Fibroblast of mammary gland (primary cell): ENCODE measurements around the gene HIPK4.

ENCODE experiments used
- DNase-seq: peaks from one replicate; pipeline ENCODE4 v3.0.0-alpha.2; 2010; ENCODE audit warnings: low read depth
- H3K4me3 ChIP-seq: 2 replicates; pipeline ENCODE4 v1.5.1; 2011; ENCODE audit warnings: low read depth, mild to moderate bottlenecking, low read length, moderate library complexity; ENCODE audit not compliant: control insufficient read depth
- TF ChIP-seq, protein P1 (sequence below): conservative IDR thresholded peaks from 2 replicates; pipeline ENCODE4 v1.5.1; 2011; ENCODE audit warnings: low read depth, low read length, inconsistent platforms; ENCODE audit not compliant: control insufficient read depth, insufficient read depth

The HIPK4 gene

GRCh38 chr19:40365613-40366401, 24.2 kb downstream of the HIPK4 start:
- TF ChIP-seq, protein P1, sequence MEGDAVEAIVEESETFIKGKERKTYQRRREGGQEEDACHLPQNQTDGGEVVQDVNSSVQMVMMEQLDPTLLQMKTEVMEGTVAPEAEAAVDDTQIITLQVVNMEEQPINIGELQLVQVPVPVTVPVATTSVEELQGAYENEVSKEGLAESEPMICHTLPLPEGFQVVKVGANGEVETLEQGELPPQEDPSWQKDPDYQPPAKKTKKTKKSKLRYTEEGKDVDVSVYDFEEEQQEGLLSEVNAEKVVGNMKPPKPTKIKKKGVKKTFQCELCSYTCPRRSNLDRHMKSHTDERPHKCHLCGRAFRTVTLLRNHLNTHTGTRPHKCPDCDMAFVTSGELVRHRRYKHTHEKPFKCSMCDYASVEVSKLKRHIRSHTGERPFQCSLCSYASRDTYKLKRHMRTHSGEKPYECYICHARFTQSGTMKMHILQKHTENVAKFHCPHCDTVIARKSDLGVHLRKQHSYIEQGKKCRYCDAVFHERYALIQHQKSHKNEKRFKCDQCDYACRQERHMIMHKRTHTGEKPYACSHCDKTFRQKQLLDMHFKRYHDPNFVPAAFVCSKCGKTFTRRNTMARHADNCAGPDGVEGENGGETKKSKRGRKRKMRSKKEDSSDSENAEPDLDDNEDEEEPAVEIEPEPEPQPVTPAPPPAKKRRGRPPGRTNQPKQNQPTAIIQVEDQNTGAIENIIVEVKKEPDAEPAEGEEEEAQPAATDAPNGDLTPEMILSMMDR = no peak
- peak; percentile 28 for DNase-seq
- peak overlapping the region; percentile 46 for H3K4me3 ChIP-seq

GRCh38 chr19:40365010-40365409, 25.0 kb downstream of the HIPK4 start:
- DNase-seq = no peak
- TF ChIP-seq, protein P1 = no peak
- H3K4me3 ChIP-seq = no peak overlapping the region

GRCh38 chr19:40363069-40363468, 26.9 kb downstream of the HIPK4 start:
- TF ChIP-seq, protein P1 = no peak
- no peak overlapping the region for H3K4me3 ChIP-seq
- no peak for DNase-seq

DNA sequence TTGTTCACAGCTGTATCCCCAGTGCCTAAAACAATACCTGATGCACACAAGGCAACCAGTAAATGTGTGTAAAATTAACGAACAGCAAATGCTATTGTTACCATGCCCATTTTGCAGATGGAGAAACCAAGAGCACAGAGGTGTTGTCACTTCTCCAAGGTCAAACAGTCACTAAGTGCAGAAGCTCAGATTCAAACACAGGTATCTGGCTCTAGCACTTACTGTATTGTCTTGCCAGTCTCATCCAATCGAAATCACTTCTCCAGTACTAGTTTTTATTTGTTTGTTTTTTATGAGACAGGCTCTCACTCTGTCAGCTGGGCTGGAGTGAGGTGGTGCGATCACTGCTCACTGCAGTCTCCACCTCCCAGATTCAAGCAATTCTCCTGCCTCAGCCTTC, 27.8 kb downstream of the HIPK4 start:
- no peak overlapping the region for H3K4me3 ChIP-seq
- no peak for DNase-seq
- TF ChIP-seq, protein P1 = no peak

DNA sequence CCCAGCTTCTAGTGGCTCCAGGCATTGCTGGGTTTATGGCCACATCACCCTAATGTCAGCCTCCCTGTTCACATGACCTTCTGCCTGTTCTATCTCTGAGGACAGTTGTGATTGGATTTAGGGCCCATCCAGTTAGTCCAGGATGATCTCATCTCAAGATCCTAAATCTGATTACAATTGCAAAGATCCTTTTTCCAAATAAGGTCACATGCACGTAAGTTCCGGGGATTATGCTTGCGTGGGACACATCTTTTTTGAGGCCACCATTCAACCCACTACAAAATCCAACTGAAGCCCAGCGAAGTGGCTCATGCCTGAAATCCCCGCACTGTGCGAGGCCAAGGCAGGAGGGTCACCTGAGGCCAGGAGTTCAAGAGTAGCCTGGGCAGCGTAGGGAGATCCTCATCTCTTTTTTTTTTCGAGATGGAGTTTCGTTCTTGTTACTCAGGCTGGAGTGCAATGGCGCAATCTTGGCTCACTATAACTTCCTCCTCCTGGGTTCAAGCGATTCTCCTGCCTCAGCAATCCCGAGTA, 29.2 kb downstream of the HIPK4 start:
- H3K4me3 ChIP-seq = no peak overlapping the region
- TF ChIP-seq, protein P1 = no peak
- no peak for DNase-seq

GRCh38 chr19:40360020-40360707, 29.8 kb downstream of the HIPK4 start:
- no peak overlapping the region for H3K4me3 ChIP-seq
- DNase-seq = no peak
- TF ChIP-seq, protein P1 = no peak
